ENCODE data around the gene ANKRD35.

ANKRD35 gene

DNA sequence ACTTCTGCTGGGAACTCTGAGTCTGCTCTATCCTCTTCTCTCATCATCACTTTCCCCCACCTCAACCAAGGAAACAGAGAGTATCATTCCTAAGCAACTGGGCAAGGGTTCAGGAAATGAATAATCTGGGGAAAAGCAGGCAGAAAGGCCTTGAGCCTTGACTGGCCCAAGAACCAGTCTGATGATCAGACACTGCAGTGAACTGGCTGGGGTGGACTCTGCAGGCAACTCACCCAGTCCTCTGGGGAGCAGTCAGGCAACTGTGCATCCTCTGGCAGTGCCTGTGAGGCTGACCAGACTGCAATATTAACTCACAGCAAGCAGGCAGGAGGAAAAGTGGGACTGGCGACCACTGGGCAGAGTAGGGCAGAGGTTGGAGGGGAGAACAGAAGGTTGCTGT is 991 bp downstream of the ANKRD35 start:
- TF ChIP-seq, protein P1, sequence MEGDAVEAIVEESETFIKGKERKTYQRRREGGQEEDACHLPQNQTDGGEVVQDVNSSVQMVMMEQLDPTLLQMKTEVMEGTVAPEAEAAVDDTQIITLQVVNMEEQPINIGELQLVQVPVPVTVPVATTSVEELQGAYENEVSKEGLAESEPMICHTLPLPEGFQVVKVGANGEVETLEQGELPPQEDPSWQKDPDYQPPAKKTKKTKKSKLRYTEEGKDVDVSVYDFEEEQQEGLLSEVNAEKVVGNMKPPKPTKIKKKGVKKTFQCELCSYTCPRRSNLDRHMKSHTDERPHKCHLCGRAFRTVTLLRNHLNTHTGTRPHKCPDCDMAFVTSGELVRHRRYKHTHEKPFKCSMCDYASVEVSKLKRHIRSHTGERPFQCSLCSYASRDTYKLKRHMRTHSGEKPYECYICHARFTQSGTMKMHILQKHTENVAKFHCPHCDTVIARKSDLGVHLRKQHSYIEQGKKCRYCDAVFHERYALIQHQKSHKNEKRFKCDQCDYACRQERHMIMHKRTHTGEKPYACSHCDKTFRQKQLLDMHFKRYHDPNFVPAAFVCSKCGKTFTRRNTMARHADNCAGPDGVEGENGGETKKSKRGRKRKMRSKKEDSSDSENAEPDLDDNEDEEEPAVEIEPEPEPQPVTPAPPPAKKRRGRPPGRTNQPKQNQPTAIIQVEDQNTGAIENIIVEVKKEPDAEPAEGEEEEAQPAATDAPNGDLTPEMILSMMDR (IDR thresholded peaks at IDR 0.05; ENCODE audit: extremely low read depth, missing control alignments): no peak

DNA sequence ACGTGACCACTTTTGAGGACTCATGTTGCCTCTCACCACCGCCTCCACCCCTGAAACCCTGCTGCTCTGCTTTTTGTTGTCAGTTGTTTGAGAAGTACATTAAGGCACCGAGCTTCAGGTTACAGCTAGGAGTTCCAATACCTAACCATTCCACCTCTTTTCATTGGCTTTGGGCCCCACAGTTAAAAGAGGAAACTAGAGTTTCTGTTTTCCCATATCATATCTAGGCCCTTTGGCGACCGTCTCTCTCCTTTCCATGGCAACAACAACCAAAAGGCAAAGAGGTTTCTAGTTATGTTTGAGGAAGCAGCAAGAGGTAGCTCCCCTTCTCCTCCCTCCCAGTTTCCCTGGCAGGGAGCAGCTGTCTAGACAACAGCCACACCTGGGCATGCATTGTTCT is 5.9 kb downstream of the ANKRD35 start:
- TF ChIP-seq, protein P1 (IDR thresholded peaks at IDR 0.05; ENCODE audit: extremely low read depth, missing control alignments): no peak
- DNase-seq (ENCODE audit: low spot score): no peak

More for the DNA sequence above, 991 bp downstream of the ANKRD35 start:
- DNase-seq (ENCODE audit: low spot score): no peak

DNA sequence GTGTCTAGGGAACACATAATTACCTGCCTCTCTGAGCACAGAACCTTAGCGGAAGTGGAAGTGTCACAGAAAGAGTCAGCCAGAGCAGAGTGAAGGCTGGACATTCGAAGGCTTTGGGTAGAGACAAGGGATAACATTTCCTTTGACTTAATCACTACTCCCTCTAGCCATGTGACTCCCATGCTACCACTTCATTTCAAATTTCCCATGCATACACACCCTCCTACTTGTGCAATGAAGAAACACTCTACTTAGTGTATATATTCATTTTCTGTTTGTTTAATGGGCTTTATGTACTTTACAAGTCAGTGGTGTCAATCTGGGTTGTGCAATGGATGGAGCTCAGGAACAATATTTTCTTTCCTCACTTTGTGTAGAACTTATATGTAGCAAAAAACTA is 6.9 kb downstream of the ANKRD35 start:
- TF ChIP-seq, protein P1 (IDR thresholded peaks at IDR 0.05; ENCODE audit: extremely low read depth, missing control alignments): no peak
- DNase-seq (ENCODE audit: low spot score): no peak

DNA sequence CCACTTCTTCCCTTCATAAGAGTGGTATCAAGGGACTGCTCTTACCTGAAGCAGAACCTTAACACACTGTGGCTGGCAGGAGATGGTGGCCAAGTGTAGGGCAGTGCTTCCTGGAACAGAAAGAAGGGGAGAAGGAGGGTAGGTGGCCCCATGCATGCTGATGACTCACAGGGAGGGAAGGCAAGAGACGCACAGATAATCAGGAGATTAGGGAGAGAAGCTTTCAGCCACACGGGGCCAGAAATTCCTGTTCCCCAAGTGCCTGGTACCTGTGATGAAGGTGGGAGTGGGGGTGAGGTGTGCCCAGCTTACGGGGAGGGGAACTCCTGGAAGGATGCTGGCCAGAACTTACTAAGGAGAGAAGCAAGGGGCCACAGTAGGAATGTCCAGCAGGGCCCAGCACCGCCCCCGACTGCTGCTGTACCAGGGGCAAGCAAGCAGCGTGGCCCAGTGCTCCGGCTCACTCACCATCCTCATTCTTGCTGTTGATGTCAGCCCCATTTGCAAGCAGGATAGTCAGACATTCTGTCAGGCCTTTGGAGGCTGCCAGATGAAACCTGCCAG is 7.7 kb downstream of the ANKRD35 start:
- TF ChIP-seq, protein P1 (IDR thresholded peaks at IDR 0.05; ENCODE audit: extremely low read depth, missing control alignments): no peak
- DNase-seq (ENCODE audit: low spot score): no peak

DNA sequence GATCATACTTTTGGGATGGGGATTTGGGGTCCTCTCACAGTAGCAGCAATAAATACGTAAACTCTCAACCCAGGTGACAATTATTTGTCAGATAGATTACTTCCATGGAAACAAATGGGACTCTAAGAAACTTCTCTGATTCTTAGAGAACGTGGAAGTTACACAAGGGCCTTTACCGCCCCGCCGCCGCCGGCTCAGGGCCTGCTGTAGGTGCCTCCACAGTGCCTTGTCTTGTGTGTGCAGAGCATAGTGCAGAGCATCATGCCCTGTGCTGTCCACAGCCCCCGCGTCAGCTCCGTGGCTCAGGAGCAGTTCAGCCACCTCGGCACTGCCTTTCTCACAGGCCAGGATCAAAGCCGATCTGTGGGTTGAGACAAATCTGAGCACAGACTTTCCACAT is 11.0 kb downstream of the ANKRD35 start:
- TF ChIP-seq, protein P1 (IDR thresholded peaks at IDR 0.05; ENCODE audit: extremely low read depth, missing control alignments): no peak
- no peak for DNase-seq (ENCODE audit: low spot score)

DNA sequence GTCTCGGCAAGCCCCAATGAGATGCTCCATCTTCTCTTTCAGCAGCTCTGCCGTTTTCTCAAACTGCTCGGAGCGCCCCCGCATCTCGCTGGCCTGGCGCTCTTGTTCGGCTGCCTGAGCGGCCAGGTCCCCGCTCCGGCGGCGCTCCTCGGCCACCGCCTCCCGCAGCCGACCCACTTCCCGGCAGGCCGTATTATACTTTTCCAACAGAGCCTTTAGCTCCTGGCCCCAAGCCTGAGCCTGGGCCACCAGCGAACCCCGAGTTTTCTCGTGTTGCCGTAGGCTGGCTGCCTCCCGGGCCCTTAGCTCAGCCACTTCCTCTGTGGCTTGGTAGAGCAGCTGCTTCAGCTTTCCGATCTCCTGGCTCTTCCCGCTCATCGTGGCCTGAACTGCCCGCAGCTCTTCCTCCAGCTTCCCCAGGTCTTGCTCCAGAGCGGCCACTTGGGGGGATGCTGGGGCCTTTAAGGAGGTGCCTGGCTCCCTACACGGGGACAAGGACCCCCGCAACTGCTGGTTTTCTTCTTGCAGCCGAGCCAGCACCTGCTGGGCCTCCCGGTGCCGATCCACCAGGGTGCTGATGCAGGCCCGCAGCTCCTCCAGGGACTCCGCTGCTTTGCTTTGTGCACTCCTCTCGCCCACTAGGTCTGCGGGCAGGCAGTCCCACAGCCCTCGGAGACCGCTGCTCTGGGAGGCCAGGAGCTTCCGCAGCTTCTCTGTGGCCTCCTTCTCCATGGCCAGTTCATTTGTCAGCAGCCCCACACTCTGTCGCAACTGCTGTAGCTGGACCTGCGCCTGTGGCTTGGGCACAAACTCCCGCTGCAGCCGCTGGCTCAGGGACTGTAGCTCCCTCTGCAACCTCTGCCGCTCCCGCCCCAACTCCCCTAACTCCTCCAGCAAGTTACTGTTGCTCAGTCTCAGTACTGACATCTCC is 13.4 kb downstream of the ANKRD35 start:
- DNase-seq (ENCODE audit: low spot score): peak; percentile 58
- TF ChIP-seq, protein P1 (IDR thresholded peaks at IDR 0.05; ENCODE audit: extremely low read depth, missing control alignments): no peak

DNA sequence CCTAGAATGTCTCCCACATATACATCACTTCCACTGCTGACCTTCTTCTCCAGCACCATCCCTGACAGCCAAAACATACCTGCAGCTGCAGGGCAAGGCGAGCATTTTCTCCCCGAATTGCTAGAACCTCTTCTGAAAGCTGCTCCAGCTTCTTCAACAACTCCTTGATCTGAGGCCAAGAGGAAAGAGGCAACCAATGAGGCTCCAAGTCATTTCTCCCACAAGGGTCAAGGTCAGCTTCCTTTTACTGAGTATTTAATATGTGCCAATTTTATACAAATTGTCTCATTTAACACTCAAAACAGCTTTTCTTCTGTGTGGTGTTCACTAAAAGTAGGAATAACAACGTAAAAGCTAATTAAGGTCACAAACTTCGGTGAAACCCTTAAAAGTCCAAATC is 17.4 kb downstream of the ANKRD35 start:
- TF ChIP-seq, protein P1 (IDR thresholded peaks at IDR 0.05; ENCODE audit: extremely low read depth, missing control alignments): no peak
- no peak for DNase-seq (ENCODE audit: low spot score)

All from GM20000 (cell line).